OCI-LY7 (cell line): ENCODE data around the gene DAPK3. TPM values are rescaled to one million over a fixed set of nuclear protein-coding genes. Genes with fewer than 3 reads are reported as not detected.
"Not testable (repeated sequence)": the region's sequence is repeated elsewhere in the genome, so short reads cannot be mapped to it uniquely, and the experiment has no call there.

Source experiments
- BruUV-seq: library from RNA; stranded (reverse); fragments of 400-500 nt; replicated peaks from 2 replicates; lab custom pipeline; 2021; lab: Mats Ljungman, UMichigan
- CTCF ChIA-PET: fragments of 300-600 bp; sonication (Branson Sonifier 250); formaldehyde crosslinking; loops from one replicate; lab custom pipeline; 2022; ENCODE audit warnings: antibody characterized with exemption; ENCODE audit not compliant: unreplicated experiment; lab: Charles Lee
- POLR2A ChIA-PET: fragments of 300-600 bp; sonication (Branson Sonifier 250); formaldehyde crosslinking; loops from one replicate; lab custom pipeline; 2022; ENCODE audit warnings: antibody characterized with exemption; lab: Charles Lee
- DNase-seq: peaks from one replicate; pipeline ENCODE4 v3.0.0-alpha.2; 2015; ENCODE audit warnings: low spot score
- H2AFZ ChIP-seq: fragments of 200-600 bp; sonication (generic), shearing (Covaris generic); 2 replicates; pipeline ENCODE4 v1.6.1; 2014; ENCODE audit warnings: mild to moderate bottlenecking, antibody characterized with exemption, low read length, moderate library complexity
- H3K27ac ChIP-seq: fragments of 200-600 bp; sonication (generic); 2 replicates; pipeline ENCODE4 v1.5.1; 2014; ENCODE audit warnings: mixed run types, low read depth, mild to moderate bottlenecking, moderate library complexity, low read length, inconsistent platforms; ENCODE audit not compliant: poor library complexity, severe bottlenecking
- H3K36me3 ChIP-seq: fragments of 200-600 bp; sonication (generic); 2 replicates; pipeline ENCODE4 v1.6.1; 2014; ENCODE audit warnings: mild to moderate bottlenecking, antibody characterized with exemption, low read length, moderate library complexity, mixed read lengths; ENCODE audit not compliant: insufficient read depth
- H3K4me1 ChIP-seq: fragments of 200-600 bp; sonication (generic); 2 replicates; pipeline ENCODE4 v1.5.1; 2014; ENCODE audit warnings: mild to moderate bottlenecking, low read length; ENCODE audit not compliant: insufficient read depth, poor library complexity, severe bottlenecking
- H3K4me2 ChIP-seq: fragments of 200-600 bp; sonication (generic); 2 replicates; pipeline ENCODE4 v1.6.1; 2014; ENCODE audit warnings: mild to moderate bottlenecking, low read length
- H3K4me3 ChIP-seq: fragments of 200-600 bp; sonication (generic); 2 replicates; pipeline ENCODE4 v1.5.1; 2014; ENCODE audit warnings: mild to moderate bottlenecking, low read depth, low read length; ENCODE audit not compliant: poor library complexity, severe bottlenecking
- H3K79me2 ChIP-seq: fragments of 200-600 bp; sonication (generic); 2 replicates; pipeline ENCODE4 v1.6.1; 2016; ENCODE audit warnings: low read depth, mild to moderate bottlenecking, low read length, moderate library complexity, mixed read lengths; ENCODE audit not compliant: insufficient read depth
- H3K9me2 ChIP-seq: fragments of 200-600 bp; sonication (generic); 2 replicates; pipeline ENCODE4 v1.6.1; 2016; ENCODE audit warnings: mild to moderate bottlenecking, low read length, mixed read lengths; ENCODE audit not compliant: insufficient read depth
- H3K9me3 ChIP-seq: fragments of 200-600 bp; sonication (generic); 2 replicates; pipeline ENCODE4 v1.6.1; 2014; ENCODE audit warnings: mild to moderate bottlenecking, mixed run types, low read length, mixed read lengths
- H4K20me1 ChIP-seq: fragments of 200-600 bp; sonication (generic); 2 replicates; pipeline ENCODE4 v1.6.1; 2014; ENCODE audit warnings: mild to moderate bottlenecking, antibody characterized with exemption, low read length, moderate library complexity, mixed read lengths; ENCODE audit not compliant: insufficient read depth
- CTCF ChIP-seq: fragments of 200-600 bp; sonication (generic); conservative IDR thresholded peaks from 2 replicates; pipeline ENCODE4 v1.5.1; 2014; ENCODE audit warnings: mild to moderate bottlenecking, antibody characterized with exemption, low read length, moderate library complexity, mixed read lengths
- EZH2phosphoT487 ChIP-seq: fragments of 200-600 bp; sonication (generic); IDR thresholded peaks from 2 replicates; pipeline ENCODE4 v1.6.1; 2018; ENCODE audit warnings: low read depth, borderline replicate concordance, mild to moderate bottlenecking, mixed run types, antibody characterized with exemption, low read length, moderate library complexity, mixed read lengths
- intact Hi-C: fragments of 100-400 bp; cut with micrococcal nuclease; formaldehyde crosslinking; loops from one replicate; pipeline ENCODE4 v1.10.0; 2022; ENCODE audit not compliant: unreplicated experiment
- total RNA-seq, 2 experiments: library from RNA; depleted of rRNA in 1 of 2; stranded (reverse); fragments of >200 nt in 1 of 2; shearing (Covaris generic) in 1 of 2; gene quantifications; 2 replicates each; pipeline ENCODE4 v1.2.3, GENCODE V29; 2014 to 2022

The DAPK3 gene
- total RNA-seq, 2 experiments from 2014 or later: 47.1 to 49.3 TPM

GRCh38 chr19:3945838-3946237 is 25.1 kb downstream of the DAPK3 start:
- Histone ChIP-seq H3K4me2 (no peak overlapping the region), H3K4me1 (no peaks in the 10 kb centered on the region), H3K4me3 (no peak overlapping the region), H3K36me3 (no peaks in the 10 kb centered on the region), H3K79me2 (no peaks in the 10 kb centered on the region), H3K9me3 (no peaks in the 10 kb centered on the region), H3K27ac (no peak overlapping the region), H2AFZ (no peak overlapping the region), H4K20me1 (no peaks in the 10 kb centered on the region), H3K9me2 (no peaks in the 10 kb centered on the region)
- no TSS peak for BruUV-seq
- no peak for DNase-seq
- POLR2A ChIA-PET: no interaction called here
- TF ChIP-seq CTCF (no peak), EZH2phosphoT487 (no peak)
- CTCF ChIA-PET: no interaction called here
- intact Hi-C loops: no loop called here

DNA sequence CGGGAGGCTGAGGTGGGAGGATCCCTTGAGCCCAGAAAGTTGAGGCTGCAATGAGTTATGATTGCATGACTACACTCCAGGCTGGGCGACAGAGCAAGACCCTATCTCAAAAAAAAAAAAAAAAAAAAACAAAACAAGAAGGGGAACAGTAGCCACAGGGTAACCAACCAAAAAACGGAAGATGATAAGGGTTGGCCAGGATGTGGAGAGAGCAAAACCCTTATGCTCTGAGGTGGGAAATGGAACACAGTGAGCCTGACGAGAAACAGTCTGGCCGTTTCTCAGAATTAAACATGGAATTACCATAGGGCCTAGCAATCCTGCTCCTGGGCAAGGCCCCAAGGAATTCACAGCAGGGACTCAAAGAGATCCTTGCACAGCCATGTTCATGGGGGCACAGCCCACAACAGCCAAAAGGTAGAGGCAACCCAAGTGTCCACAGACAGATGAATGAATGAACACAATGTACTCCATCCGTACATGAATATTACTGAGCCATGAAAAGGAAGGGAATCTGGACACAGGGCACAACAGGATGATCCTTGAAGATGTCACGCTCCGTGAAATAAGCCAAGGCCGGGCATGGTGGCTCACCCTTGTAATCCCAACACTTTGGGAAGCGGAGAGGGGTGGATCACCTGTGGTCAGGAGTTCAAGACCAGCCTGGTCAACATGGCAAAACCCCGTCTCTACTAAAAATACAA is 26.7 kb downstream of the DAPK3 start:
- intact Hi-C loops: no loop called here
- TF ChIP-seq EZH2phosphoT487 (no peak), CTCF (no peak)
- no peaks in the 10 kb centered on the region for H3K4me1 ChIP-seq
- no TSS peak for BruUV-seq
- H2AFZ ChIP-seq: no peak overlapping the region
- ChIA-PET CTCF (no interaction called here), POLR2A (no interaction called here)
- H3K36me3 ChIP-seq: no peaks in the 10 kb centered on the region
- no peaks in the 10 kb centered on the region for H3K9me3 ChIP-seq
- no peak overlapping the region for H3K4me2 ChIP-seq
- H3K79me2 ChIP-seq: no peaks in the 10 kb centered on the region
- DNase-seq: no peak
- no peaks in the 10 kb centered on the region; the same call in 1 of the 2 replicates for H4K20me1 ChIP-seq
- H3K4me3 ChIP-seq: no peak overlapping the region
- no peaks in the 10 kb centered on the region for H3K9me2 ChIP-seq
- no peak overlapping the region for H3K27ac ChIP-seq

DNA sequence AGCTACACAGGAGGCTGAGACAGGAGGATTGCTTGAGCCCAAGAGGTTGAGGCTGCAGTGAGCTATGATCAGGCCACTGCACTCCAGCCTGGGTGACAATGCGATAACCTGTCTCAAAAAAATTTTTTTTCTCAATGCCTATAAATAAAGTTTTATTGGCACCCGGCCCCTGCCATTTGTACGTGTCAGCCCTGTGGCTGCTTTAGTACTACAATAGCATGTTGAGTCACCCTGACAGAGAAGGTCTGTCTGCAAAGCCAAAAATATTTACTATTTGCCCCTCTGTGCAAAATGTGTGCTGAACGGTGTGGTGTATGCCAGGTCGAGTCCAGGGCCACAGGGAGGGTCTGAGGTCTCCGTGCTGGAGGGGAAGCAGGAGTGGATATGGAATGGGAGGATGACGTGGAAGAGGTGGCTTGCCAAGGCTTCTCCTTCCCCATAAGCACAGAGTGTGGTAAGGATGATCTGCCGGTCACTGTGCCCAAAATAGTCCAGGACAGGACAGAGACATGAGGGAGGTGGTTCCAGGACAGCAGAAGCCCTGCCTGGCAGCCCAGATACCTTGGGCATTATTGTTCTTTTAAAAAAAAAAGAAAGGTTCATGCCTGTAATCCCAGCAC is 28.0 kb downstream of the DAPK3 start:
- Histone ChIP-seq H4K20me1 (no peaks in the 10 kb centered on the region; the same call in 1 of the 2 replicates), H3K27ac (no peak overlapping the region), H3K36me3 (no peaks in the 10 kb centered on the region), H3K4me3 (no peak overlapping the region), H3K4me2 (no peak overlapping the region), H3K4me1 (no peaks in the 10 kb centered on the region), H3K79me2 (no peaks in the 10 kb centered on the region), H2AFZ (no peak overlapping the region), H3K9me2 (no peaks in the 10 kb centered on the region), H3K9me3 (no peaks in the 10 kb centered on the region)
- ChIA-PET CTCF (no interaction called here), POLR2A (no interaction called here)
- no TSS peak for BruUV-seq
- DNase-seq: no peak
- intact Hi-C loops: no loop called here
- TF ChIP-seq CTCF (no peak), EZH2phosphoT487 (no peak)

- H3K4me1 ChIP-seq, H3K9me3 ChIP-seq, intact Hi-C loops, H3K4me3 ChIP-seq, H3K4me2 ChIP-seq, H3K79me2 ChIP-seq, H2AFZ ChIP-seq, H3K9me2 ChIP-seq, POLR2A ChIA-PET, BruUV-seq, H3K27ac ChIP-seq, CTCF ChIA-PET, H3K36me3 ChIP-seq, H4K20me1 ChIP-seq, DNase-seq: not testable (repeated sequence)
These were observed 32.5 kb downstream of the DAPK3 start for GRCh38 chr19:3938300-3938950.
